NCI-H2196 (cell line): ENCODE results near the gene ACTMAP.
A peak's percentile ranks its signal among the peaks of the same experiment; 100 is the strongest.
"Not testable (repeated sequence)": the region's sequence is repeated elsewhere in the genome, so short reads cannot be mapped to it uniquely, and the experiment has no call there.

Source experiments
- DNase-seq: peaks from one replicate; lab custom pipeline; 2025; ENCODE audit not compliant: unreplicated experiment; lab: John Stamatoyannopoulos, UW

Gene ACTMAP

GRCh38 chr19:40776932-40777644 lies 26.8 kb upstream of the ACTMAP start:
- peak; percentile 93 for DNase-seq

- DNase-seq = no peak
Observed at GRCh38 chr19:40776364-40776763, 26.1 kb upstream of the ACTMAP start.

- DNase-seq = no peak
Observed at GRCh38 chr19:40775632-40776022, 25.4 kb upstream of the ACTMAP start.

- no peak for DNase-seq
Observed at GRCh38 chr19:40774916-40775631, 24.8 kb upstream of the ACTMAP start, which contains the start of gene MIA. MIA (plus strand) TSS chr19:40775521; CDS start chr19:40775543, 22 bp downstream.

GRCh38 chr19:40771101-40771862 lies 21.0 kb upstream of the ACTMAP start:
- not testable (repeated sequence) for DNase-seq

- no peak for DNase-seq
Observed at GRCh38 chr19:40768869-40769268, 18.6 kb upstream of the ACTMAP start.

GRCh38 chr19:40766385-40766784 lies 16.1 kb upstream of the ACTMAP start:
- not testable (repeated sequence) for DNase-seq

GRCh38 chr19:40763963-40764362 lies 13.7 kb upstream of the ACTMAP start:
- no peak for DNase-seq

GRCh38 chr19:40763526-40763925 lies 13.2 kb upstream of the ACTMAP start:
- DNase-seq = no peak

- DNase-seq = no peak
Observed at GRCh38 chr19:40762754-40763470, 12.6 kb upstream of the ACTMAP start.

GRCh38 chr19:40759352-40759751 lies 9.1 kb upstream of the ACTMAP start:
- no peak for DNase-seq

- no peak for DNase-seq
Observed at GRCh38 chr19:40758491-40758890, 8.2 kb upstream of the ACTMAP start.

GRCh38 chr19:40756502-40757110 lies 6.3 kb upstream of the ACTMAP start:
- DNase-seq = no peak

- no peak for DNase-seq
Observed at GRCh38 chr19:40755791-40756190, 5.5 kb upstream of the ACTMAP start.

GRCh38 chr19:40755248-40755624 lies 5.0 kb upstream of the ACTMAP start:
- DNase-seq = no peak

GRCh38 chr19:40754611-40755247 lies 4.5 kb upstream of the ACTMAP start:
- DNase-seq = no peak

- no peak for DNase-seq
Observed at GRCh38 chr19:40752257-40752781, 2.0 kb upstream of the ACTMAP start.

GRCh38 chr19:40750874-40751537 lies 729 bp upstream of the ACTMAP start, which contains the start of gene SNRPA:
SNRPA (plus strand) TSS chr19:40751203; CDS start chr19:40751409, 206 bp downstream.
- peak; percentile 98 for DNase-seq

- no peak for DNase-seq
Observed at GRCh38 chr19:40747536-40747935, 2.7 kb downstream of the ACTMAP start.
